ENCODE results near the gene PLA2G2D.

DNA sequence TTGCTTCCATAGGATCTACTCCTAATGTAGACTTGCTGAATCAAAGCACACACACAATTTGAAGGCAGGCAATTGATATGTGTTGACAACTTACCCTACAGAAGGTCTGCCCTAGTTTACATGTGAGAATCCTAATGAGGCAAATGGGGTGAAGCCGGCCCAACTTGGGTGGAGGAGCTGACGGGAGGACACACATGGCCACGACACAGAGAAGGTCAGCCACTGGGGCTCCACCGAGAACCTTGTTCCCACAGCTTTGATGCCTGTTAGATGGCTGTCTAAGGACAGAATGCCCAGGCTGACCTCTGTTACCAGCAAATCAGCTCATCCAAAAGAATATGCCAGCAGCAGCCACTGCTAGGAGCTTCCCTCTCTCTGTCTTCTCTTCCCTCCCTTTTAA is 1.5 kb upstream of the PLA2G2D start:
- TF ChIP-seq CTCF (IDR thresholded peaks at IDR 0.05): no peak
- no peak for TF ChIP-seq POLR2A (IDR thresholded peaks at IDR 0.05; ENCODE audit: low read depth)
- TF ChIP-seq POLR2AphosphoS5 (IDR thresholded peaks at IDR 0.05): no peak

Measured in esophagus muscularis mucosa (tissue), 3 donors.